OCI-LY7 (cell line): ENCODE measurements around the gene CNOT6.
"Not testable (repeated sequence)": the region's sequence is repeated elsewhere in the genome, so short reads cannot be mapped to it uniquely, and the experiment has no call there.

Experiments
- EZH2phosphoT487 ChIP-seq: fragments of 200-600 bp; sonication (generic); IDR thresholded peaks from 2 replicates; pipeline ENCODE4 v1.6.1; 2018; ENCODE audit warnings: low read depth, borderline replicate concordance, mild to moderate bottlenecking, mixed run types, antibody characterized with exemption, low read length, moderate library complexity, mixed read lengths
- TF ChIP-seq, protein P1 (sequence below): fragments of 200-600 bp; sonication (generic); conservative IDR thresholded peaks from 2 replicates; pipeline ENCODE4 v1.5.1; 2014; ENCODE audit warnings: mild to moderate bottlenecking, antibody characterized with exemption, low read length, moderate library complexity, mixed read lengths

DNA sequence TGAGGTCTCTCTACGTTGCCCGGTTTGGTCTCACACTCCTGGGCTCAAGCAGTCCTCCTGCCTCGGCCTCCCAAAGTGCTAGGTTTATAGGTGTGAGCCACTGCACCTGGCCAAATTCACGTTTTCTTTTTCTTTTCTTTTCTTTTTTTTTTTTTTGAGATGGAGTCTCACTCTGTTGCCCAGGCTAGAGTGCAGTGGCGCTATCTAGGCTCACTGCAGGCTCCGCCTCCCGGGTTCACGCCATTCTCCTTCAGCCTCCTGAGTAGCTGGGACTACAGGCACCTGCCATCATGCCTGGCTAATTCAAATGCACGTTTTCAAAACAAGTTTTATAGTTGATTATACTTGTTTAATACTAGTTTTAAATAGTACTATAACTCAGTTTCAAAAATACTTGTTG is 6.1 kb downstream of the CNOT6 start:
- TF ChIP-seq, protein P1, sequence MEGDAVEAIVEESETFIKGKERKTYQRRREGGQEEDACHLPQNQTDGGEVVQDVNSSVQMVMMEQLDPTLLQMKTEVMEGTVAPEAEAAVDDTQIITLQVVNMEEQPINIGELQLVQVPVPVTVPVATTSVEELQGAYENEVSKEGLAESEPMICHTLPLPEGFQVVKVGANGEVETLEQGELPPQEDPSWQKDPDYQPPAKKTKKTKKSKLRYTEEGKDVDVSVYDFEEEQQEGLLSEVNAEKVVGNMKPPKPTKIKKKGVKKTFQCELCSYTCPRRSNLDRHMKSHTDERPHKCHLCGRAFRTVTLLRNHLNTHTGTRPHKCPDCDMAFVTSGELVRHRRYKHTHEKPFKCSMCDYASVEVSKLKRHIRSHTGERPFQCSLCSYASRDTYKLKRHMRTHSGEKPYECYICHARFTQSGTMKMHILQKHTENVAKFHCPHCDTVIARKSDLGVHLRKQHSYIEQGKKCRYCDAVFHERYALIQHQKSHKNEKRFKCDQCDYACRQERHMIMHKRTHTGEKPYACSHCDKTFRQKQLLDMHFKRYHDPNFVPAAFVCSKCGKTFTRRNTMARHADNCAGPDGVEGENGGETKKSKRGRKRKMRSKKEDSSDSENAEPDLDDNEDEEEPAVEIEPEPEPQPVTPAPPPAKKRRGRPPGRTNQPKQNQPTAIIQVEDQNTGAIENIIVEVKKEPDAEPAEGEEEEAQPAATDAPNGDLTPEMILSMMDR, result peak; percentile 59
- not testable (repeated sequence) for TF ChIP-seq EZH2phosphoT487
